Muscle of arm (tissue), 14 donors: ENCODE measurements around the gene SLC27A4. TPM values are rescaled to one million over a fixed set of nuclear protein-coding genes. Genes with fewer than 3 reads are reported as not detected.

Experiments used
- DNase-seq: peaks from one replicate; pipeline ENCODE4 v3.0.0-alpha.2; 2013
- long read RNA-seq, 11 donors: transcript quantifications; one replicate each; lab custom pipeline, GENCODE V29; 2026
- polyA plus RNA-seq, 12 donors: library from polyadenylated mRNA; unstranded; fragments of 120-200 nt; gene quantifications; one replicate each; pipeline ENCODE4 v1.2.1, GENCODE V29; 2013; ENCODE audit not compliant: insufficient read length in 12 of 12

SLC27A4 gene
- 10 to 100 TPM in 5 of 12 donors, 1 to 10 TPM in 6, not detected in 1; 4.6 to 12.0 (median 9.8) TPM for polyA plus RNA-seq
- long read RNA-seq, donor 1, result 0 reads
- long read RNA-seq, donor 2, partial matches to known transcripts, result 0 of 2 reads
- long read RNA-seq, donor 2, other reads (novel, unspliced or antisense), result 0 of 2 reads
- long read RNA-seq, donor 3, result 0 reads
- long read RNA-seq, donor 4, partial matches to known transcripts, result 0 of 1 reads
- long read RNA-seq, donor 4, other reads (novel, unspliced or antisense), result 0 of 1 reads
- long read RNA-seq, donor 5, result 0 reads
- long read RNA-seq, donor 6, partial matches to known transcripts, result 0 of 2 reads
- long read RNA-seq, donor 6, other reads (novel, unspliced or antisense), result 0 of 2 reads
- long read RNA-seq, donor 7, partial matches to known transcripts, result 0 of 1 reads
- long read RNA-seq, donor 7, other reads (novel, unspliced or antisense), result 0 of 1 reads
- long read RNA-seq, donor 8, partial matches to known transcripts, result 0 of 3 reads
- long read RNA-seq, donor 8, other reads (novel, unspliced or antisense), result 0 of 3 reads
- long read RNA-seq, donor 9, partial matches to known transcripts, result 0 of 1 reads
- long read RNA-seq, donor 9, other reads (novel, unspliced or antisense), result 0 of 1 reads
- long read RNA-seq, donor 10, partial matches to known transcripts, result 0 of 1 reads
- long read RNA-seq, donor 10, other reads (novel, unspliced or antisense), result 0 of 1 reads
- long read RNA-seq, donor 11, partial matches to known transcripts, result 0 of 1 reads
- long read RNA-seq, donor 11, other reads (novel, unspliced or antisense), result 0 of 1 reads

GRCh38 chr9:128339761-128340690 lies at the start of gene SLC27A4:
SLC27A4 (plus strand) TSS chr9:128340527; CDS start chr9:128343133, 2,606 bp downstream.
- peak; percentile 57 for DNase-seq

GRCh38 chr9:128292009-128292408 lies 48.3 kb upstream of the SLC27A4 start:
- no peak for DNase-seq

- no peak for DNase-seq
Measured at GRCh38 chr9:128293091-128293490, 47.2 kb upstream of the SLC27A4 start.

- DNase-seq, result no peak
Measured at GRCh38 chr9:128294142-128294541, 46.2 kb upstream of the SLC27A4 start.

- DNase-seq, result no peak
Measured at GRCh38 chr9:128296340-128297220, 43.7 kb upstream of the SLC27A4 start.

- DNase-seq, result no peak
Measured at GRCh38 chr9:128297221-128297773, 43.0 kb upstream of the SLC27A4 start.

- DNase-seq, result no peak
Measured at GRCh38 chr9:128298535-128299482, 41.5 kb upstream of the SLC27A4 start.

GRCh38 chr9:128304136-128304970 lies 36.0 kb upstream of the SLC27A4 start:
- no peak for DNase-seq

- DNase-seq, result no peak
Measured at GRCh38 chr9:128304971-128305288, 35.4 kb upstream of the SLC27A4 start.

- no peak for DNase-seq
Measured at GRCh38 chr9:128309551-128309950, 30.8 kb upstream of the SLC27A4 start.

- DNase-seq, result no peak
Measured at GRCh38 chr9:128310461-128310860, 29.9 kb upstream of the SLC27A4 start.

GRCh38 chr9:128314697-128315096 lies 25.6 kb upstream of the SLC27A4 start:
- no peak for DNase-seq

- no peak for DNase-seq
Measured at GRCh38 chr9:128316421-128316820, 23.9 kb upstream of the SLC27A4 start.

- no peak for DNase-seq
Measured at GRCh38 chr9:128317629-128318028, 22.7 kb upstream of the SLC27A4 start.

GRCh38 chr9:128321343-128321742 lies 19.0 kb upstream of the SLC27A4 start:
- no peak for DNase-seq

GRCh38 chr9:128321879-128322403 lies 18.4 kb upstream of the SLC27A4 start:
- DNase-seq, result no peak

GRCh38 chr9:128322404-128323211 lies 17.7 kb upstream of the SLC27A4 start, which contains the start of the genes COQ4 and TRUB2:
COQ4 (plus strand) TSS chr9:128322839; CDS start chr9:128322859, 20 bp downstream.
TRUB2 (minus strand) TSS chr9:128322447; CDS start chr9:128322408, 39 bp downstream.
- DNase-seq, result peak; percentile 97
